ENCODE measurements around the gene CALN1.

Gene CALN1

DNA sequence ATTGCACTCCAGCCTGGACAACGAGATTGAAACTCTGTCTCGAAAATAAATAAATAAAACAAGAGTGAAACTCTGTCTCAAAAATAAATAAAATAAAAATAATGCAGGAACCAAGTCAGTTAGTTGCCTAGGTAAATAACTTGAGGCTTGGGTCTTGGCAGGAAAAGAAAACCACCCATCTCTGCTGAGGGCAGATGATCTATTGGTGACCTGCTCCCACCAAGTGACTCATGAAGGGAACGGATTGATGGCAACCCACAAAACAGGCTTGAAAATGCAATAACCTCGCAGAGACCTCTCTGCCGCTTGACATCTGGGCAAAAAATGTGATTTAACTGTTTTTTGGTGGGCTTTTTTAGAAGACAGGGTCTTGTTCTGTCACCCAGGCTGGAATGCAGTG, 86.6 kb downstream of the CALN1 start:
- no peak for DNase-seq (ENCODE audit: low spot score)

DNA sequence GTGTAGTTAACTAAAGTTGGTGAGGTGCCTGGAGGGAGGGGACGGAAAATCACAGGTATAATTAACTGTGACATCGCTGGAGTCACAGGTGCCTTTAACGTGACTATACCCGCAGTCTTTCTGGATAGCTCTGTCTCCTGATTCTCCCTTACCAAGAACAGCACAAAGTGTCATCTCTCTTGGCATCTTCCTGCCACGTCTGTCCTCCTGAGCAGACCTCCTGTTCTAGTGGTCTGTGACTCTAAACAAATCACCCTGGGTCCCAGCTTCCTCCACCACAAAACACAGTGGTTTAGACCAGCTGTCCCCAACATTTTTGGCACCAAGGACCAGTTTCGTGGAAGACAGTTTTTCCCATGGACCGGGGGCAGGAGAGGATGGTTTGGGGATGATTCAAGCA, 90.5 kb downstream of the CALN1 start:
- no peak for DNase-seq (ENCODE audit: low spot score)

DNA sequence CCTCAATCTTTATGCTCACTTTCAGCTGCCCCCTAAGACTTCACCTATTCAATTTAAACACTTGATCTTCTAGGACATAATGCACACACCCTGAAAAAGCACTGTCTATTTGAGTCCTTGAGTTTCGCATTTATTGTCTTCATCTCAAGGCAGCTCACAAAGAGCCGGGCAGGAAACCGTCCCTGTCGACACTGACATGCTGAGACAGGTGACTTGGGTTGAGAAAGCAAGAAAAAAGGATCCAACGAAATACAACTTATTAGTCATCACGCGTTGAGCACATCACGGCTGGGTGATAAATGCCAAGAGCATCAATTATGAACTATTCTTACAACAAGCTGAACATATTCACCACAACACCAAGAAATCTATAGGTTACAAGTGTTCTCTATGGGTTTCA, 91.1 kb downstream of the CALN1 start:
- no peak for DNase-seq (ENCODE audit: low spot score)

DNA sequence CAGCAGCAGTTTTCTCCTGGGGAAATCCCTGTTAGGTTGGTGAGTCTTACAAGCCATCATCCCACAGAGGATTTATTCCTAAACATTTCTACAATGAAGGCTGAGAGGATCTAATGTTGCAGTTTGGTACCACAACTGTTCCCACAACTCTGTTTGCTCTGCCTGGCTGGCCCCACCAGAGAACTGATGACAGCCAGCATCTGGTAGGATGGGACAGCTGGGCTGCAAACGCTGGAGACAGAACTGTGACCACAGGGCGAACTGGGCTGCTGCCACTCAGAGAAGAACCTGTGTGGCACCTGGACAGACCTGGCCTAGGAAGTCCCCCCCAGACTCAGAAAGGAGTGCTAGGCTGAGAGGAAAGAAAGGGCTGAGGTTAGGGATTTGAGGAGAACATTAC, 94.8 kb downstream of the CALN1 start:
- no peak for DNase-seq (ENCODE audit: low spot score)

- no peak for DNase-seq (ENCODE audit: low spot score)
These were observed 96.0 kb downstream of the CALN1 start for GRCh38 chr7:72316148-72316547.

DNA sequence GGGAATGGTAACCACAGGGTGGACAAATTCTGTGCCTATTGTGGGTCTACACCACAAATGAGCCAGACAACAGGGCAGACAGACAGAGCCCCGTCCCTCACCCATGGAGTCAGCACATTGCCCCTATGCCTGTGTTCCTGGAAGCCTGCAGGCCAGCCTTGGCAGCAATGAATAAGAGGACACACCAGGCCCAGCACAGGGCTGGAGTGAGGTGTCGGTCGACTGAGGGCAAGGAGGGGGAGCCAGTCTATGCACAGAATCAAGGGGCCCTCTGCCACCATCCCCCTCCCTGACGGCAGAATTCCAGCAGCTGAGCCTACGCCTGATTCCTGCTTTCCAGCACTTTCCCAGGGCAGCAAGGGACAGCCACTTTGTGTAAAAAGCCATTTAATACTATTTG, 98.2 kb downstream of the CALN1 start:
- DNase-seq (ENCODE audit: low spot score): no peak

- DNase-seq (ENCODE audit: low spot score): no peak
These were observed 101.8 kb downstream of the CALN1 start for GRCh38 chr7:72310301-72310700.

DNA sequence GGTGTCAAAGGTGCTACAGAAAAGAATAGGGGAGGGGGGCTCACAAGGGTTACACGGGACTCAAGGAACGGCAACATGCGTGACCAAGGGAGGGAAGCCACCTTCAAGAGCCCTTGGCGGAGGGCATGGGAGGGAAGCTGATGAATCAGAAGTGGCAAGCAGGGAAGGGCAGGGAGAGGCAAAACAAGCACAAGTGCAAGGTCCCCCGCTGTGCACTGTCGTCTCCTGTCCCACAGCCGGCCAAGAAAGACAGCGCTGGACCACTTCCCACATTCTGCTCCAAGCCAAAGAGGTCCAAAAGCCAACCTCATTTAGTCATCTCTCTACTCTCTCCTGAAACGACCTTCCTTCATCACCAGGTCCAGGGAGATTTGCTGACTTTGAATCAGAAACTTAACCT, 102.7 kb downstream of the CALN1 start:
- no peak for DNase-seq (ENCODE audit: low spot score)

DNA sequence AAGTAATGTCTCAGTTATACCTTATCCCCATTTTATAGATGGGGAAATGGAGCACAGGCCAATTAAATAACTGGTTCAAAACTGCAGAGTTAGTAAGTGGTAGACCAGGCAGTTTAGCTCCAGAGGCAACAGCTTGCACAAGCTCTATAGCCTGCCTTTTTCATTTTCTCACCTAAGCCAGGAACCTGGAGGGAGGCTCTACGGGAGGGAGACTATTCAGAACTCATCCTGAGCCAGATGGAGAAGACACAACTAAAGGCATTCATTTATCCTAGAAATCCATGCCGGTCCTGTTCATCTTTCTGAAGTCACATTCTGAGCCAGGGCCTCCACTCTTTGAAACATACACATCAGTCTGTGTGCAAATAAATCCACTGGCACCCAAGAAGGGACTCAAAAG, 103.2 kb downstream of the CALN1 start:
- no peak for DNase-seq (ENCODE audit: low spot score)

GRCh38 chr7:72307566-72307965, 104.6 kb downstream of the CALN1 start:
- no peak for DNase-seq (ENCODE audit: low spot score)

- DNase-seq (ENCODE audit: low spot score): no peak
These were observed 113.2 kb downstream of the CALN1 start for GRCh38 chr7:72298912-72299311.

GRCh38 chr7:72298091-72298490, 114.0 kb downstream of the CALN1 start:
- no peak for DNase-seq (ENCODE audit: low spot score)

DNA sequence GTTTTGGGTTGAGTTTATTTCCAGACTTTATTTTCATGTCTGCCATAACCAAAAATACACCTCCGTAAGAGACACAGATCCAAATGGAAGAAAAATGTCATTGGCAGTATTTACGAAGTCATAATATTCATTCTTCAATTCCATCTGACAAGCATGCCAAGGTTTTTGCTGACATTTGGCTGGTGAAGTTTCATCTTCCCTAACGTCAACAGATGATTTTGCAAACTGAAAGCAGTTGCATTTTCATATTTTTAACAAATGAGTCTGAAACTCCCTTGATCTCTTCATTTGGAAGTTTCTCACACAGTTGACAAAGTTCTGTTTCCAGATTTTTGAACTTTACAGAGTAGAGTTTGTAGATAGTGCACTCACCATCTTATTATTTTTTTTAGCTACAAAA, 114.5 kb downstream of the CALN1 start:
- DNase-seq (ENCODE audit: low spot score): no peak

- no peak for DNase-seq (ENCODE audit: low spot score)
These were observed 119.3 kb downstream of the CALN1 start for GRCh38 chr7:72292794-72293193.

DNA sequence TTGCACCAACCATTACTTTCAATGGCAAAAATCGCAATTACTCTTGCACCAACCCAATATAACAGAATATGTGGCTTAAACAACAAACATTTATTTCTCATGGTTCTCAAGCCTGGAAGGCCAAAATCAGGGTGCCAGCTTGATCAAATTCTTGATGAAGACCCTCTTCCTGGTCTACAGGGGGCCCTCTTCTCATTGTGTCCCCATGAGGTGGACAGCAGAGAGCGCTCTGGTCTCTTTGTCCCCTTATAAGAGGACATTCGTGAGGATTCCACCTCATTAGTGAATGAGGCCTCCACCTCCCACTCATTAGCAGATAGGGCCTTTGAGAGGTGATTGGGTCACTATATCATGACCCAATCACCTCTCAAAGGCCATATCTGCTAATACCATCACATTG, 120.0 kb downstream of the CALN1 start:
- no peak for DNase-seq (ENCODE audit: low spot score)

DNA sequence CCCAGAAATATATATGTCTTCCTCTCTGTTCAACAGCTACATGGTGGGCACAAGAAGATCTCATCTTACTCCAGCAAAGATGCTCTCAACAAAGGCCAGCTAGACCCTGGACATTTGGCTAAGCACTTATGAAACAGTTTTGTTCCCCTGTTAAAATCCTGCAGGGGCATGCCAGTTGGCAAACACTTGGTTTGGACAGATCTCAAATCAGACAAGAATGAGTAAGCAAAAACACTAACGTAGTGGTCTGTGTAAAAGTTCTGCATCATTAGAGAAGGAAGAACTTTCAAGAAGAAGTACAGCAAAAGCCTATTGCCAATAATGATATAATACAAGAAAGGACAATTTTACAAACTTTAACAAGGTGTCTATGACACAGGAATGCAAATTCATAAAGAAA, 125.6 kb downstream of the CALN1 start:
- DNase-seq (ENCODE audit: low spot score): no peak

DNA sequence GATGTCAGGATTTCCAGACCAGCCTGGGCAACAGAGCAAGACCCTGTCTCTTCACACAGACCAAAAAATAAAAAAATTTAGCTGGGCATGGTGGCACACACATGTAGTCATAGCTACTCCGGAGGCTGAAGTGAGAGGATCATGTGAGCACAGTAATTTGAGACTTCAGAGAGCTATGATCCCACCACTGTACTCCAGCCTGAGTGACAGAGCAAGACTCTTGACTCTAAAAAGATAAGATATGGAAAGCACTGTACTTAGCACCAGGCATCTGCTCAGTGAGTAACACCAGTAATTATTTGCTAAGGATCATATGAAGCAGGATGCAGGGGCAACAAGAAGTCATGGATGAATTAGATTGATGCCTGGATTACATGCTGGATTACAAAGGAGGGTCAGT, 128.8 kb downstream of the CALN1 start:
- no peak for DNase-seq (ENCODE audit: low spot score)

DNA sequence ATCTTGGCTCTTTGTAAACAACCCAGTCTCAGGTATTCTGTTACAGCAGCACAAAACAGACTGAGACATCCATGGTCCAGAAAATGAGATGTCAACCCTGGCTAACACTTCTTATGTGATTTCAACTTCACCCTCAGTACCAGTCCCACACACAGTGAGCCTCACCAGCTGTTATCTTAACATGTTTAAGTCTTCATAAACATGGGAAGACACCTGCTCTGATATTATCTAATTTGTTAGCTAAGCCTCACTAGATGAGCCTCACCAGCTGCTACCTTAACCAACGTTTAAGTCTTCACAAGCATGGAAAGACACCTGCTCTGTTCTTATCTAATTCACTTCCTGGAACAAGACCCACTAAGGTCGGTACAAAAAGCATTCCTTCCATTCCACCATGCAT, 130.8 kb downstream of the CALN1 start:
- DNase-seq (ENCODE audit: low spot score): no peak

- DNase-seq (ENCODE audit: low spot score): no peak
These were observed 132.9 kb downstream of the CALN1 start for GRCh38 chr7:72279203-72279602.

- DNase-seq (ENCODE audit: low spot score): no peak
These were observed 133.6 kb downstream of the CALN1 start for GRCh38 chr7:72278550-72278949.

DNA sequence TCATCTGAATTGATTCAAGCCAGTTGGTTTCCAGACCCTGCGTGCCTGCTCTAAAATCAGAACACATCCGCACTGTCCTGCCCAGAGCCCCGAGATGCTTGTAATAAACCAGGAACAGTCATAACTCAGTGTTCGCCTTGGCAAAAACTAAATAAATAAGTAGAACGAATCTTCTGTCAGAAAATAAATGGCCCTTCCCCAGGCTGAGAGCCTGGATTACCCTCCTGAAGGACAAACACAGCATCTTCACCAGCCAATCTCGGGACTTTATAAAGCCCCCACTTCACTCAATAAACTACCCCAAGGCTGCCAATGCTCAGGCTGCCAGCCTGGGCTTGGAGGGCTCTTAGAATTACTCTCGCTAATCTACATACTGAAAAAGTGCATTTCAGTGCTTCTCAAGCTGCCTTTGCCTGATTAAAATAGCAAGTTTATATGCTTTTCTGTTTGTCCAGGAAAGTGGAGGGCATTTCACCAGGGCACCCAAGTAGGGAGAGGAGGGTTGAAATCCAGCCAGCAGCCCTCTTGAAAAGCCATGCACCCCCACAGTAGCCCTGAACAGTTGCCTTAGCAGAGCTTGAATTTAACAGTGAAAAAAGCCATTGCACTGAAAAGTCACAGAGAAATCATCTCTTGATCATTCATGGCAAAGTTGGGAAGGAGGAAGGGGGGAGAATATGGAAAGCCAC, 136.6 kb downstream of the CALN1 start:
- no peak for DNase-seq (ENCODE audit: low spot score)

DNA sequence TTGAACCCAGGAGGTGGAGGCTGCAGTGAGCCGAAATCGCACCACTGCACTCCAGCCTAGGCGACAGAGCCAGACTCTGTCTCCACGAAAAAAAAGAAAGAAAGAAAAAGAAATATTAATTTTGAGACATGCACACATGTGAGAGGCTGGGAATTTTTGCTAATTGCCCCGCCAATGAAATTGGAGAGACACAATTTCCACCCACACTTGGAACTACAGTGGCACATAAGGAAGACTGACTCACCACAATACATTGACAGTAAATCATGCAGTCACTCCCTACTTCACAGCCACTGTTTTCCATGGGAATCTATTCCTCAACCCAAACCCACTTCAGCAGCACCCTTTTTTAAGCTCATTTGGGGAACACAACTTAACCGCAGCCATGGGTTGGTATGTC, 139.7 kb downstream of the CALN1 start:
- no peak for DNase-seq (ENCODE audit: low spot score)

GRCh38 chr7:72268796-72269195, 143.3 kb downstream of the CALN1 start:
- DNase-seq (ENCODE audit: low spot score): no peak

GRCh38 chr7:72268090-72268489, 144.0 kb downstream of the CALN1 start:
- DNase-seq (ENCODE audit: low spot score): no peak

GRCh38 chr7:72267291-72267800, 144.8 kb downstream of the CALN1 start:
- no peak for DNase-seq (ENCODE audit: low spot score)

All from RKO (cell line).